ENCODE data around the gene EXOSC7. TPM values are rescaled to one million over a fixed set of nuclear protein-coding genes. Genes with fewer than 3 reads are reported as not detected.

EXOSC7 gene
- total and polyA plus RNA-seq, 7 donors: 16.2 to 44.3 (median 30.3) TPM

GRCh38 chr3:44969828-44970179, 6.2 kb upstream of the EXOSC7 start:
- DNase-seq: no peak
- H3K4me1 ChIP-seq: peaks cover 0 to 10% (median 8%) of the 10 kb centered on the region in 4 donors
- TF ChIP-seq CTCF (IDR thresholded peaks at IDR 0.05): no peak
- no peak for TF ChIP-seq POLR2AphosphoS5 (IDR thresholded peaks at IDR 0.05)
- TF ChIP-seq EP300 (IDR thresholded peaks at IDR 0.05): no peak
- no peak for TF ChIP-seq POLR2A (IDR thresholded peaks at IDR 0.05)
- no peak overlapping the region for H3K4me3 ChIP-seq
- no peaks in the 10 kb centered on the region for H3K9me3 ChIP-seq
- WGBS, 2 donors: 85 to 90% methylated on average over 2 of the region's 2 CpGs
- H3K36me3 ChIP-seq: peaks cover 0 to 2% (median 0%) of the 10 kb centered on the region in 4 donors
- no peaks in the 10 kb centered on the region for H3K27me3 ChIP-seq
- intact Hi-C loops (cut with DNase I): no loop called here
- no peak overlapping the region for H3K27ac ChIP-seq

GRCh38 chr3:44970926-44971490, 5.0 kb upstream of the EXOSC7 start:
- intact Hi-C loops (cut with DNase I): no loop called here
- 28 to 72% methylated on average over 3 of the region's 3 CpGs for WGBS, 2 donors
- Histone ChIP-seq H3K9me3 (no peaks in the 10 kb centered on the region), H3K27ac (no peak overlapping the region), H3K4me1 (peaks cover 0 to 16% (median 12%) of the 10 kb centered on the region in 4 donors), H3K36me3 (peaks cover 0 to 2% (median 0%) of the 10 kb centered on the region in 4 donors), H3K4me3 (no peak overlapping the region), H3K27me3 (no peaks in the 10 kb centered on the region)
- no peak for DNase-seq
- TF ChIP-seq EP300 (IDR thresholded peaks at IDR 0.05) (no peak), POLR2AphosphoS5 (IDR thresholded peaks at IDR 0.05) (no peak), POLR2A (IDR thresholded peaks at IDR 0.05) (no peak), CTCF (IDR thresholded peaks at IDR 0.05) (no peak)

GRCh38 chr3:44974416-44974815, 1.6 kb upstream of the EXOSC7 start:
- peak overlapping the region in 1 of 4 donors; percentile 97 for H3K4me3 ChIP-seq
- intact Hi-C loops (cut with DNase I): no loop called here
- H3K4me1 ChIP-seq: peaks cover 0 to 46% (median 30%) of the 10 kb centered on the region in 4 donors
- no peaks in the 10 kb centered on the region for H3K27me3 ChIP-seq
- WGBS, 2 donors: 15 to 73% methylated on average over 4 of the region's 4 CpGs
- H3K27ac ChIP-seq: no peak overlapping the region
- TF ChIP-seq POLR2A (IDR thresholded peaks at IDR 0.05) (no peak), EP300 (IDR thresholded peaks at IDR 0.05) (no peak), CTCF (IDR thresholded peaks at IDR 0.05) (no peak)
- no peaks in the 10 kb centered on the region for H3K9me3 ChIP-seq
- no peak for DNase-seq
- no peaks in the 10 kb centered on the region for H3K36me3 ChIP-seq

GRCh38 chr3:44981220-44981619, 5.2 kb downstream of the EXOSC7 start:
- no peak overlapping the region for H3K27ac ChIP-seq
- no peak for DNase-seq
- TF ChIP-seq POLR2AphosphoS5 (IDR thresholded peaks at IDR 0.05) (no peak), POLR2A (IDR thresholded peaks at IDR 0.05) (no peak), CTCF (IDR thresholded peaks at IDR 0.05) (no peak), EP300 (IDR thresholded peaks at IDR 0.05) (no peak)
- WGBS, 2 donors: 94% methylated on average over 1 of the region's 1 CpG
- H3K36me3 ChIP-seq: peaks cover 0 to 3% (median 0%) of the 10 kb centered on the region in 4 donors
- no peaks in the 10 kb centered on the region for H3K9me3 ChIP-seq
- H3K27me3 ChIP-seq: no peaks in the 10 kb centered on the region
- H3K4me1 ChIP-seq: peaks cover 0 to 44% (median 18%) of the 10 kb centered on the region in 4 donors
- intact Hi-C loops (cut with DNase I): no loop called here
- H3K4me3 ChIP-seq: no peak overlapping the region

- 76 to 95% methylated on average over 4 of the region's 4 CpGs for WGBS, 2 donors
- Histone ChIP-seq H3K4me1 (peaks cover 0 to 41% (median 16%) of the 10 kb centered on the region in 4 donors), H3K4me3 (no peak overlapping the region), H3K36me3 (peaks cover 0 to 3% (median 0%) of the 10 kb centered on the region in 4 donors), H3K27ac (no peak overlapping the region), H3K27me3 (no peaks in the 10 kb centered on the region), H3K9me3 (no peaks in the 10 kb centered on the region)
- no peak for TF ChIP-seq POLR2AphosphoS5 (IDR thresholded peaks at IDR 0.05)
- TF ChIP-seq POLR2A (IDR thresholded peaks at IDR 0.05): no peak
- no peak for TF ChIP-seq CTCF (IDR thresholded peaks at IDR 0.05)
- TF ChIP-seq EP300 (IDR thresholded peaks at IDR 0.05): no peak
- intact Hi-C loops (cut with DNase I): no loop called here
- no peak for DNase-seq
These were observed 5.7 kb downstream of the EXOSC7 start for GRCh38 chr3:44981751-44982150.
